ENCODE measurements around the gene PLEKHD1.
A peak's percentile ranks its signal among the peaks of the same experiment; 100 is the strongest.

PLEKHD1 gene

DNA sequence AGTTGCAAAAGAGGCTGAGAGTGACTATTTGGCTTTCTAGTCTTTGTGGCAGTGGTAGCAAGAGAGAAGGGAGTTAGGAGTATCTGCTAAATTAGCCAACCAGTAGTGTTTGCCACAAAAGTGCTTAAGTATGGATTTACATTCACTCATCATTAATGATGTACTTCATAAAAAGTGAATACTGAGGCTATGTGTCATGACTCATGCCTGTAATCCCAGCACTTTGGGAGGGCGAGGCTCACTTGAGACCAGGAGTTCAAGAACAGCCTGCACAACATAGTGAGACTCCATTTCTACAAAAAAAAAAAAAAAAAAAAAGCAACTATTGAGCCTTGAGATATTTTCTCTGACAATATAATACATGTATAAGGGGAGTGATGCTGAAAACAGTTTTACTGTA lies 53.4 kb downstream of the PLEKHD1 start:
- TF ChIP-seq, protein P1, sequence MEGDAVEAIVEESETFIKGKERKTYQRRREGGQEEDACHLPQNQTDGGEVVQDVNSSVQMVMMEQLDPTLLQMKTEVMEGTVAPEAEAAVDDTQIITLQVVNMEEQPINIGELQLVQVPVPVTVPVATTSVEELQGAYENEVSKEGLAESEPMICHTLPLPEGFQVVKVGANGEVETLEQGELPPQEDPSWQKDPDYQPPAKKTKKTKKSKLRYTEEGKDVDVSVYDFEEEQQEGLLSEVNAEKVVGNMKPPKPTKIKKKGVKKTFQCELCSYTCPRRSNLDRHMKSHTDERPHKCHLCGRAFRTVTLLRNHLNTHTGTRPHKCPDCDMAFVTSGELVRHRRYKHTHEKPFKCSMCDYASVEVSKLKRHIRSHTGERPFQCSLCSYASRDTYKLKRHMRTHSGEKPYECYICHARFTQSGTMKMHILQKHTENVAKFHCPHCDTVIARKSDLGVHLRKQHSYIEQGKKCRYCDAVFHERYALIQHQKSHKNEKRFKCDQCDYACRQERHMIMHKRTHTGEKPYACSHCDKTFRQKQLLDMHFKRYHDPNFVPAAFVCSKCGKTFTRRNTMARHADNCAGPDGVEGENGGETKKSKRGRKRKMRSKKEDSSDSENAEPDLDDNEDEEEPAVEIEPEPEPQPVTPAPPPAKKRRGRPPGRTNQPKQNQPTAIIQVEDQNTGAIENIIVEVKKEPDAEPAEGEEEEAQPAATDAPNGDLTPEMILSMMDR (conservative IDR thresholded peaks at IDR 0.05; ENCODE audit: low read depth, low read length) = no peak
- no peak for DNase-seq (ENCODE audit: low read depth)
- H3K4me3 ChIP-seq (ENCODE audit: low read depth, low read length) = no peak overlapping the region

DNA sequence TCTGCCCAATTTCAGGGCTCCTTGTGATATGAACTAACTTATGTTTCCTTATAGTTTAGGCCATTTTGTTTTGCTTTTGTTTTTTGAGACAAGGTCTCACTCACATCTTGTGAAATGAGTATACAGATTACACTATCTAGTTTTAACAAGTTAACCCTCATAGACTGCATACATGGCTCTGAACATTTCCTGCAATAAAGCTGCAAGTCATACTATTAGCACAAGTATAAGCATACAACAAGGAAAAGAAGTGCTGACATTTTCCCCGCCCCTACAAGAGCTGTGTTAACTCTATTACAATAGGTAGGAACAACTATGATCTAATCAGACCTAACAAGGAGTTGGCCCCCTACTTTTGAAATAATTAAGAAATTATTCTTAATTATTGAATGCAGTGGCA lies 54.2 kb downstream of the PLEKHD1 start:
- TF ChIP-seq, protein P1 (conservative IDR thresholded peaks at IDR 0.05; ENCODE audit: low read depth, low read length) = no peak
- no peak overlapping the region for H3K4me3 ChIP-seq (ENCODE audit: low read depth, low read length)
- DNase-seq (ENCODE audit: low read depth) = no peak

DNA sequence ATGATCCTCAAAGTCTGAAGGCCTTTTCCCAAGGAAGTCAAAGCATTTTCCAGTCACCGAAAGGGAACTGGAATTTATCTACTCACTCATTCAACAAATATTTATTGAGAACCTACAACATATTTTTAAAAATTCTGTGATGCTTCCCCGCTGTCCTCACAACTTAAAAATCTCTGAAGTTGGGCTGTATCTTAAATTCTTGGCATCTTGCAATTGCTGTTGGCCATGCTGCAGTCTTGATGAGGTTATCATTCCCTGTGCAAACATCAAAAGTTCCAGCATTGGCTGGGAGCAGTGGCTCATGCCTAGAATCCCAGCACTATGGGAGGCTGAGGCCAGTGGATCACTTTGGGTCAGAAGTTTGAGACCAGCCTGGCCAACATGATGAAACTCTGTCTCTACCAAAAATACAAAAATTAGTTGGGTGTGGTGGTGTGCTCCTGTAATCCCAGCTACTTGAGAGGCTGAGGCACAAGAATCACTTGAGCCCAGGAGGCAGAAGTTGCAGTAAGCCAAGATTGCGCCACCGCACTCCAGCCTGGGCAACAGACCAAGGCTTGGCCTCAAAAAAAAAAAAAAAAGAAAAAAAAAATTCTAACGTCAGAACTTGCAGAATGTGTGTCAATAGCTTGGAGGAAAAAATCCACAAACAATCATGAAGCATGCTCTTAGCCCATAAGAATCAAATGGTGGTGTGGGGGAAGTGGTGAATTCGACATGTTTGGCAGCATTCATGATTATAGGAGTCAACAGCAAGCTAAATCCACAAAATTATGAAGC lies 55.3 kb downstream of the PLEKHD1 start:
- no peak overlapping the region for H3K4me3 ChIP-seq (ENCODE audit: low read depth, low read length)
- peak; percentile 74 for DNase-seq (ENCODE audit: low read depth)
- TF ChIP-seq, protein P1 (conservative IDR thresholded peaks at IDR 0.05; ENCODE audit: low read depth, low read length) = no peak

DNA sequence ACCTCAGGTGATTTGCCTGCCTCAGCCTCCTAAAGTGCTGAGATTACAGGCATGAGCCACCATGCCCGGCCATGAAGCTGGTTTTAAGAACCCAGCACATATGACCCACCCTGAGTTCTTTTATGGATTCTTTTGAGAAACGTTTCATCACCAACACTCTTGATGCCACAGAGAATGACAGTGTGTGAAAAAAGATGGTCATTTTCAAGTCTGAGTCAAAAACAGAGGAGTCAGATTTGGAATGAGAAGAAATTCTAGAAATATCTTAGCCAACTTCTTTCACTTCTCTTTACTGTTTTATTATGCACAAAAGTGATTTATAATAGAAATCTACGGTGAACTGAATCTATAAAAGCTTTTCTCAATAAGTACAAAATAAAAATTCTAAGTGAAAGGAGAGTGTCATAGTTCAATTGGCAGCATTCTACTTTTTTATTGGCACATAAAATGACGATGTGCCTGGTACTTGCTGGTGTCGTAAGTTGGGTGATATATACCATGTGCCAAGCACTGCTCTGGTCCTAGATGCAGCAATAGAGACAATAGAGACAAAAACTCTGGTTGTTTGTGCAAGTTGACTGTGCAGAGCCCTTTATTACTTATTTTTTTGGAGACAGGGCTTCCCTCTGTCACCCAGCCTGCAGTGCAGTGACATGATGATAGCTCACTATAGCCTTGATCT lies 56.3 kb downstream of the PLEKHD1 start:
- no peak for DNase-seq (ENCODE audit: low read depth)
- no peak overlapping the region for H3K4me3 ChIP-seq (ENCODE audit: low read depth, low read length)
- TF ChIP-seq, protein P1 (conservative IDR thresholded peaks at IDR 0.05; ENCODE audit: low read depth, low read length) = no peak

DNA sequence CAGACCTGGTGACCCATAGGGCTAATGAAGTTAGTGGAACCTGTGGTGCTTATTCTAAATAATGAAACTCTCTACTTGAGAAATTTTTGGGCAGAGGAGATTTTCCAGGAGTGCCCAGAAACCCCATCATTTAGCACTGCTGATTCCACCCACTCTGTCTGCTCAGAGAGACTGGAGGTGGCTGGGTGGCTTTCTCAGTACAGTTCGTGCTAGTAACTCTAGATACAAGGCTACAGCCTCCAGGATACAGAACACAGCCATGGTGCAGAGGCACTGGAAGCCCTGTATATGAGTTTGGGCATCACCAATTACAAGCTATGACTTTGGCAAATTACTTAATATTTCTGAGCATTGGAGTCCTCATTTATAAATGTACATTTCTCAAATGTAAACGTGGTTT lies 57.8 kb downstream of the PLEKHD1 start:
- TF ChIP-seq, protein P1 (conservative IDR thresholded peaks at IDR 0.05; ENCODE audit: low read depth, low read length) = no peak

DNA sequence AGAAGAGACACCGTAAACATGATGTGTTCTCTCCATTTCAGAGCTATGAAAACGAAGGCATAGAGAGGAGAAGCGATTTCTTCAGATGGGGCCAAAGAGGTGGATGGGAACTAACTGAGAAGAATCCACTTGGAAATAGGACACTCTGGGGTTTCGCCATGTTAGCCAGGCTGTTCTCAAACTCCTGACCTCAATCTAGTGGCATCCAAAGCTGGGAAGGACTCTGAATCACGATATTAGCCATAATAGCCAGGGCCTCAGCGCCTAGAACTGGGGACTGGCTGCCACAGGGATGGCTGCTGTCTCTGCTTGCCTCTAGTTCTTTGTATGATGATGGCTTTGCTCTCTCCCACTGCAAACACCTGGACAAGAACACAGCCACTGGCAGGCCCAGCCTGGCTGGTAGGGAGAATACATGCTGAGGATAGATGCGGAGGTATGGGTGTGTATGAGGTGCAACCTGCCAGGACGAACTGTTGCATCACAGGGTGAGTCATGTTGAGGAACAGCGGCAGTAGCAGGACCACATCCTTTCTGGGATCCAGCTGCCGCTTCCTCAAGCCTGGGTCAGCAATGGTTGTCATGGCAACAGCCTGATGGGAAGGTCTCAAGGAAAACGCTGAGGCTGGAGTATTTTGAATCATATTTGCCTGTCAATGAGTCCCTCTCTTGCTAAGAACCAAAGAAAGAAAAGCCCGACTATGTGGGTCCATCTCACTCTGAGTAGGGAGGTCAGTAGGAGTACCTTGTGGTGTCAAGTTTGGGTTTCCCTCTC lies 59.0 kb downstream of the PLEKHD1 start:
- no peak overlapping the region for H3K4me3 ChIP-seq (ENCODE audit: low read depth, low read length)
- peak; percentile 94 for DNase-seq (ENCODE audit: low read depth)
- TF ChIP-seq, protein P1 (conservative IDR thresholded peaks at IDR 0.05; ENCODE audit: low read depth, low read length) = no peak

More for the DNA sequence above, 57.8 kb downstream of the PLEKHD1 start:
- no peak for DNase-seq (ENCODE audit: low read depth)
- no peak overlapping the region for H3K4me3 ChIP-seq (ENCODE audit: low read depth, low read length)
